Epidermal melanocyte (primary cell): Measurements from ENCODE around the gene PYGM.

Experiments
- DNase-seq: peaks from one replicate; pipeline ENCODE4 v3.0.0; 2011; ENCODE audit warnings: low spot score; ENCODE audit not compliant: insufficient read length

Gene PYGM

DNA sequence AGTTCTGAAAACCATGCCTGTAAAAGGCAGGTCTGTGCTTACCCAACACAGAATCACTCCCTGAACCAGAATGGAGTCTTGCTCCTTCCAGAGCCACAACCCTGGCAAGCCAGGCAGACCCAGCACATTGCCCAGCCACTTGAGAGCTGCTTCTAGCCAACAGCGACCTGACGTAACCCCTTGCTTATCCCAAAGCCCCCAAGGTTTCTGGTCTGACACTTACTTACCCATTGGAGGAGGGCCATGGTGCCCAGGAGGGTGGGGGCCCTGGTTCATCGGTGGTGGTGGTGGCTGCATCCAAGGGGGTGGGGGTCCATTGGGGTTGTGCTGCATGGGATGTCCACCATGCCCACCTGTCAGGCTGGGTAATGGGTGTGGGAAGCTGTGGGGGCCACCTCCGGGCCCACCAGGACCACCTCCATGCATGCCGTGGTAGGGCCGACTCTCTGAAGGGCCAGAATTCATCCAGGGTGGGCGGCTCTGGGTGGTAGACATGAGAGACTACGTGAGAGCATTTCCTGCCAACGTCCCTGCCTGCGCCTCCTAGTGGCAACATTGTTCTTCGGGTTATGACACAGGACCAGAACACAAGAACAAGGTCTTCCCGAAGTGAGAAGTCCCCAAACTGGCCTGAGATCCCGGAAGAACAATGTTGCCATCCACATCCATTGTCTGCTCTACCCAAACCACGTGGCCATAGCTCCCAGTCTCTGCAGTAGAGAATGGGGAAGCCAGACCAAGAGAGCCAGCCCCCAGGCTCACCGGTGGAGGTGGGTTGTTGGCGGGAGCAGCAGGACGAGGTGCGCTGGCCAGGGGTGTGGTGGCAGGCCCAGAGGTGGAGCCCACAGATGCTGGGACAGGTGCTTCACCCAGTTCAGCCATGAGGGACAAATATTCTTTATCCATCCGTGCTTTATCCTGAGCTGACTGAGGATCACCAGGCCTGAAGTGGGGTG, 7.8 kb upstream of the PYGM start:
- no peak for DNase-seq

DNA sequence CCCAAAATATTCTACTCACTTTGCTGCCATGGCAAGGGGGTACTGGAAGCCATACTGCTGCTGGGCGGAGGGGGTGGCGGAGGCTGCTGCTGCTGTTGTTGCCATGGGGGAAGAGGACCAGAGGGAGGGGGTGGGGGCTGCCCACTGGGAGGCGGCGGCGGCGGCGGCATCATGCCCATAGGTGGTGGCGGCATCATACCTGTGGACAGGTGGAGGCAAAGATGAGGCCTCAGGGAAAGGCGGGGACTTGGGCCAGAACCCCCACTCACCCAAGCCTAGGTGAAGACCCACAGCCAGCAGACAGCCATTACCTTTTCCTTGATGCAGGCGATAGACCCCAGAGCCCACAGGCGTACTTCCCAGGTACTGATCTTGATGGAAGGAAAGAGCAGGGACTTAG, 7.1 kb upstream of the PYGM start:
- no peak for DNase-seq

DNA sequence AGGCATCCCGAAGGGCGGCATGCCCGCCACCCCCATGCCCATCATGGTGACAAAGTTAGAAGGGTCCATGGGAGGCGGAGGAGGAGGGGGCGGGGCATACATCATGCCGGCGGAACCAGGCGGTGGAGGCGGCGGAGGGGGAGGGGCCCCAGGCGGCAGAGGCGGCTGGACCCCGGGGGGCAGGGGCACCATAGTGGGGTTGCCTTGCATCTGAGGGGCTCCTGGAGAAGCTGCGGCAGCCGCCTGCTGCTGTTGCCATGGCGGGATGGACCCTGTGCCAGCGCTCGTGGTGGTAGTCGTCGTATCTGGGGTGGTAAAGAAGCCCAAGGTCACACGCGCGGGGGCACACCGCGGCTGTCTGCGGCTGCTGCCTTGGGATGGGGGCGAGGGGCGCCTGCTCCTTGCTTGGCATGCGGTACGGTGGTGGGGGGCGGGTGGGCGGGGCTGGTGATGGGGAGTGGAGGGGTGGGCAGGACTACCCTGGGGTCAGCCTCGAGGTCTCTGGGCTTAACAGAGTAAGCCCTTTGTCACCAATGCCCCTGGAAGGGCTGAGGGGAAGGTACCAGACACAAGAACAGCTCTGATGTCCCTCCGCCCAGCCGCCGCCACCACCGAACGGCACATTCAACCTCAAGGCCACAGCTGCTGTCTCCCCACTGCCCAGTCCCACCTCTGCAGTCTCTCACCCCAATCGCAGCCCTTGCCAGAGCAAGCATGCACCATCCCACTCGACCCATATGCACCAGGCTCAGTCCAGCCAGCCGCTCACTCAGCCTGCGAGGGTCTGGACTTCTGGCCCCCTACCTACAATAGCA, 6.3 kb upstream of the PYGM start:
- DNase-seq = no peak

DNA sequence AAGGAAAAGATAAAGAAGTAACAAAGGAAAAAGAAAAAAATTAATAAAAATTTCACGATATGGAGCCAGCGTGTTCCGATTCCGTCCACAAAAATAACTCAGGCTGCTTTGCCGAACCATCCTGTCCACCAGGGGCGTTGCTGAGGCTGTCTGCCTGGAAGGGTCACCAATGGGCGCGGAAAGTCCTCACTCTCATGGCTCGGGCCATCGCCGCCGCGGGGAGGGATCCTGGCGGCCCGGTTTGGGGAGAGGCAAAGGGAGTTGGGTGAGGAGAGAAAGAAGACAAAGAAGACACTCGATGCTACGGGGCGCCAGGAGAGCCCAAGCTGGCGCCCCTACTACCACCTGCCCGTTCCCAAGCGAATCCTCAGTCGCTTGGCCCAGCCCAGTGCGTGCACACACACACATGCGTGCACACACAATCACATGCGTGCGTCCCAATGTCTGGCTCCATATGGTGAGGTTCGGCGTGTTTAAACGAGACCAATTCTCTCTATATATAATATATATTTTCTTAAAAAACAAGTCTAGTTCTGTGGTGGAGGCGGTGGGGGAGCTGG, 5.6 kb upstream of the PYGM start:
- no peak for DNase-seq

DNA sequence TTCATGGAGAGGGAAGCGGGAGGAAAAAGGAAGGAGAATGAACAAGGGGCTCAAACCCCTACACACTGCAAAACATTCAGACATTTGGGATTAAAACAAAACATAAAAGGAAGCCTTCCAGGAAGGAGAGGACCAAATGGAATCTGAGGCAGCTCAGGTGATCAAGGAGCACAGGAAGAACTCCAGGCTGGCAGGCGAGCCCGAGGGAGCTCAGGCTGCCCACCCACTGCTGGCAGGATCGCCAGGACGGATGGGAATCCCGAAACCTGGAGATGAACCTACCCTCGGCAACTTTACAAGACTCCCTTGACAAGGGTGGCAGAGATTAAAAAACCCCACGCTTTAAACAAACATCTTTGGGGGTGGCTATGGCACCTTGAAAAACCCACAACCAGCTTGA, 5.0 kb upstream of the PYGM start:
- no peak for DNase-seq

DNA sequence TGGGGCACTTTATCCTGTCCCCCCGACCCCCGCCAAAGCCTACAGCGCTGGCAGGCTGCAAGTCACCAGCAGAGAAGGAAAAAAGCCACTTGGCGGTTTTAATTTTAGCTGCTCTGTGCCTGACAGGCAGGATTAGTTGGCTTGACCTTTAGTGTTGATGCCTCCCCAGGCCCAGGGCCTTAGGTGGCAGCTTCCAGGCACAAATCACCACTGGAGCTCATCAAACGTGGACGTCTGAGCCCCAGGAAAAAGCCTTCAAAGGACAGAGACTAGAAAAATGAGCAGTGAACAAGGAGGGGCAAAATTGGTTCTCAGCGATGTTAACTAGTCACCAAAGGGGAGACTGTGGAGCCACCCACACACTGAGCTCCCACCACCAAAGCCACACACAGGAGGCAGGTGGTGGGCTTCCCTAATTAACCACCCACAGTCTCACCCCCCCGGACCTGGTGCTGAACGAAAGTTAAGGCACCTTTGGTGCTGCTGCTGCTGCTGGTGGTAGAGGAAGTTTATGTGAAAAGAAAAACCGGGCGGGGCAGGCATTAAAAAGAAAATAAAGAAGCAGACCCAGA, 4.4 kb upstream of the PYGM start:
- DNase-seq = no peak

DNA sequence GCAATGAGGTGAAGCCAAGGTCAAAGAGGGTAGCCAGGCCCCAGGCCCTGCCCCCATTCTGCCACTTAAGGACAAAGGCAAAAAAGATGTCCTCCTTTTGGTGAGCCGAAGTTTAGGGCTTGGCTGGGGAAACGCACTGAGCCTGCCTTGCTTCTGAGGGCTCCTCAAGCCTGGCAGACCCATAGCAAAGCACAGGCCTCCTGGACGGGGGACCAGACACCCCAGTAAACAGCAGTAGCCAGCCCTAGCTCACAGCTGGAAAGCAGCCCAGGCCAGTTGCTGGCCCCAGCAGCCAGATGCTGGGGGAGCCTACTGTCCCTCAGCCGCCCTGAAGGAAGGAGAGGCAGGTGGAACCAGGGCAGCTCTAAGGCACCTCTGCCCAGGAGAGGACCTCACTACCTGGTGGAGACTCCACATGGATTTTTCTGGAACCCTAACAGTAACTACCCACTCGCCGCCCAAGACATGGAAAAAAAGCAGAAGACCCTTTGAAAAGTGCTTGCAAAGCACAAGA, 3.8 kb upstream of the PYGM start:
- DNase-seq = no peak

DNA sequence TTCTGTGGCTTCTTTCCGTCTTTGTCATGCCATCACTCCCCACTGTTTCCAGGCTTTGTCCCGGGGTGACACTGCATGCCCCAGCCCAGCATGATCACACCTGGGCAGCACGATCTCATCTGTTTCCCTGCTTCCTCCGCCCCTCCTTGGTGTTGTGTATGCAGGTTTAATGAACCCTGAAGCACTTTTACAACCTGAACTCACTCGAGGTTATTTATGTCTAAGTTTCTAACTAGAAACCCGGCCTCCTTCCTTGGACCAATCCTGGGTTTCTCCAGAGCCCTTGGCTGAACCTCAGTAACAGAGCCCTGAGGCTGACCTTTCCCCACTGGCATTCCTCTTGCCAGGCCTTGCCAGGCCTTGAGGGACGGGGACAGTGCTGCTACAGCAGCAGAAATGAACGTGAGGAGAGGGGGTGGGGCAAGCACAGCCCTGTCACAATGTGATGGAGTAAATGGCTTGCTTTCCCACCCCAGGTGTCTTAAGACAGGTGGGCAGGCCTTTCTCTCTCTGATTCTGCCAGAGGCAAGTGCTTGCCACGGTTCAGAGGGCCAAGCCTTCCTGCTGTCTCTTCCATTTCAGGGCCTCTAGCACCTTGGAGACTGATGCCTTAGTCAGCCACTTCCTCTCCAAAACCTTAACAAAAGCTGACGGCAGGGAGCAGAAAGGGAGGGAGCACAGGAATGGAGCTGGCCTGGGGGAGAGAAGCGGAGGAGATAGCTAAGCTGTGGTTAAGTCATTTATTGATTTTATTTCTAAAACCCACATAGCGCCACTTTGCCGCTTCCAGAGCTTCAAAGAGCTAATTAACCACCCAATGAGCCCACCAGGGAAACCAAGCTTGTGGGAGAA, 3.1 kb upstream of the PYGM start:
- DNase-seq = no peak

DNA sequence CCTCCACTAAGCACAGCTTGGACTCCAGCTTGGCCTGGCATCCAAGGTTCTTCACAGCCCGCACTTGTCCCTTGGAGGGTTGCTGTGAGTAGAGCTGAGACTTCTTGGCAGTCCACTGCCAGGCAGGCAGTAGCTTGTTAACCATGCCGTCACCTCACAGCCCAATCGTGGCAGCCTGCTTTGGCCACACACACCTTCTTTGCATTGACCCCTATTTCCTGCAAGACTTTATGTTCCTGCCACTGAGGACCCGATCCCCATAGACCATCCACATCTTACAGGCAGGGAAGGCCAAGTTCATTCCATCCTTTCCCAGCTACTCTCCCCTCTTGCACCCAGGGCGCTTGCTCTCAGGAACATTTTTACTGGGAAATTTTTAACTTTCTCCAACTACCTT, 2.5 kb upstream of the PYGM start:
- DNase-seq = no peak

DNA sequence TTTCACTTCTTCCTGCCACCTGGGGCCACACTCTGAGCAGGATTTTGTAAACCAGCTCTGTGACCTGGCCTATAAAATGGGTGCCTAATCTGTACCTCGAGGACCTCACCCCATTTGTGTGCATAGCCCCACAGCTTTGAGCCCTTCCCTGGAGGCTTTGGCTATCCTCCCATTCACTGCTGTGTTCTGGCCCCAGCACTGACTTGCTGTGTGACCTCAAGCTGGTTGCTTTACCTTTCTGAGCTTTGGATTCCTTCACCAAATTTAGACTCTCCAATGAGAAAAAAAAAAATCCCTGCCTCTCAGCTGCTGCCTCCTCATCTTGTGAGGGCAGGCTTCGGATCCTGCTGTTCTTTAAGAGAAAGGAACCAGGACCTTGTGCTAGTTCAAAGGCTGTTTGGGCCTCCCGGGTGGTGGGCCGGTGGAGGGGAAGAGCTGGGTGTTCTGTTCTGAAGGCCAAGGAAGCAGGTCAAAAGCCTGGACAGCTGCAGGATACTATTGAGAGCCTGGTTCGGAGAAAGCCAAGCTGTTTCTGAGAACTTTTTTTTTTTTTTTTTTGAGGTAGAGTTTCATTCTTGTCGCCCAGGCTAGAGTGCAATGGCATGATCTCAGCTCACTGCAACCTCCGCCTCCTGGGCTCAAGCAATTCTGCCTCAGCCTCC, 1.1 kb upstream of the PYGM start:
- DNase-seq = no peak

DNA sequence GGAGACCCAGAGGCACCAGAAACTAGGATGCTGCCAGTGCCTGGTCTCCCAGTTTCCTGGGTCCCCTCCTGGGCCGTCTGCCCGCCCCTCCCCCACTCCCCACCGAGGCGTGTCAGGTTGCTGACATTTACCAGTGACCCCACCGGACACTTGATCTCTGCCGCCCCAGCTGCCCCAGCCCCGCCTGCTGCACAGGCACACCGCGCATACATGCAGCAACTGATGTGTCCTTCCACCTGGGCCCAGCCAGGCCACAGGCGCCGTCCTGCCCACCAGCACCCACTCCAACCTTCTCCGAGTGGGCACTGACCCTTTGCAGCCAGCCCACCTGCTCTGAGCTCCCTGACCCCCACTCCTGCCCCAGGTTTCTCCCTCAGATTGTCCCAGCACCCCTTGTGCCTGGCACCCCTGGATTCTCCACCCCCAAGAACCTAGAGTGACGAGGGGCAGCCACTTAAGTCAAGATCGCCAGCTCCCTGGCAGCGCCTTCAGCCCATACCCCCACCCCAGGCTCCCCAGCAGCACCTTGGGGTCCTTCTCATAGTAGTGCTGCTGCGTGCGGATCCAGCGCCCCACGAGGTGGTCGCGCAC, 548 bp downstream of the PYGM start:
- no peak for DNase-seq

DNA sequence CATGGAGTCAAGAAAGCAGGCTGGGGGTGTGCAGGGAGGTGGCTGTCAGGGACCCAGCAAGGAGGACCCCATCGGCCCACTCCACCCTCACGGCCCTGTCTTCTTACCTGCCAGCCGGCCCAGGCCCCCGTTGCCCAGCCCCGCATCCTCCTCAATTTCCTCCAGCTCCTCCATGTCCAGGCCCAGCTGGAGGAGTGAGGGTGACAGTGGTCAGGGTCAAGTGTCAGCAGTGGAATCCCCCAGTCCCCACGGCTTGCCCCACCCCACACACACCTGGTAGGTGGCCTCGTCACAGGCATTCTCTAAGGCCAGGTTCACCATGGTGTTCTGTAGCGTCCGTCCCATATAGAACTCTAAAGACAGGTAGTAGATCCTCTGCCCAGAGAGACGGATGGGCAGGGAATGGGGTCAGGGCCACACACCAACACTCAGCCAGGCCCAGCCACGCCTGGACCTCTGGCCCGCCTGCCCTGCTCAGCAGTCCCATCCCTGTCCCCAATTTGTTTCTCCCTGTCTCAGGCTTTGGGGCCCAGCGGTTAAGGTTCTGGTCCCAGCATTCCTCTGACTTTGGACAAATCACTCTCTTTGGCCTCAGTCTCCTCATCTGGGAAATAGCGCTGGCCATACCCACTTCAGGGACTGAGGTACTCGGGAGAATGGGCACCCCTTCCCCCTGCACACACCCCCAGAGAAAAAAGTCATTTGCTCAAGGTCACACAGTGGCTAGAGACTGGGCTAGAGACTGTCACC, 1.3 kb downstream of the PYGM start:
- DNase-seq = no peak

DNA sequence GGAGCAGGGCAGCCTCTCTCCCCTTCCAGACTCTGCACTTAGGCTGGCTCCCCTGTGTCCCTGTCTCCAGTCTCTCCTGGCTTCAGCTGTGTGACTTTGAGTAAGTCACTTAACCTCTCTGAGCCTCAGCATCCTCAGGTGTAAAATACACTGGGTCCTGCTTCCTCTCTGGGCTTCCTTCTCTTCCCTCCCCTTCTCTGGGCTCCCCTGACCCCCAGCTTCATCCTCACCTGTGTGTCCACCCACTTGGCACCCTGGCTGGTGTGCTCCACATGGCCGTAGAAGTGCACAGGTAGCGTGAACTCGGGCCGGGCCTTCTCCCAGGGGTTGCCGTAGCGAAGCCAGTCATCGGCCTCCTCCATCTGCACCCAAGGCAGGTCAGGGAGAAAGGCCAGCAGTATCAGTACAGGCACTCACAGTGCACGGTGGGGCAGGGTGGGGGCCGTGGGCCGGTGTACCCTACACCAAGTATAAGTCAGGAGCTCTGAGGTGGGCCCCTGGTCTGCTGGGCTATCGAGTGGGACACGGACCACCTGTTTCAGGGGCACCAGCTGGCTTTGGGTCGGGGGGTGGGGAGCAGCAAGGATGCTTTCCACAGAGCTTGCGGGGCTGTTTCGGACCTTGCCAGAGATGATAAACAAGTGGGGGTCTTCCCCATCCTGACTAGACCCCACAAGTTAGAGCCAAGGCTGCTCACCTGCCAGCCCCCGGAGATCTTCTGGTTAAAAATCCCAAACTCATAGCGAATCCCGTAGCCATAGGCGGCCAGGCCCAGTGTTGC, 2.0 kb downstream of the PYGM start:
- DNase-seq = no peak

DNA sequence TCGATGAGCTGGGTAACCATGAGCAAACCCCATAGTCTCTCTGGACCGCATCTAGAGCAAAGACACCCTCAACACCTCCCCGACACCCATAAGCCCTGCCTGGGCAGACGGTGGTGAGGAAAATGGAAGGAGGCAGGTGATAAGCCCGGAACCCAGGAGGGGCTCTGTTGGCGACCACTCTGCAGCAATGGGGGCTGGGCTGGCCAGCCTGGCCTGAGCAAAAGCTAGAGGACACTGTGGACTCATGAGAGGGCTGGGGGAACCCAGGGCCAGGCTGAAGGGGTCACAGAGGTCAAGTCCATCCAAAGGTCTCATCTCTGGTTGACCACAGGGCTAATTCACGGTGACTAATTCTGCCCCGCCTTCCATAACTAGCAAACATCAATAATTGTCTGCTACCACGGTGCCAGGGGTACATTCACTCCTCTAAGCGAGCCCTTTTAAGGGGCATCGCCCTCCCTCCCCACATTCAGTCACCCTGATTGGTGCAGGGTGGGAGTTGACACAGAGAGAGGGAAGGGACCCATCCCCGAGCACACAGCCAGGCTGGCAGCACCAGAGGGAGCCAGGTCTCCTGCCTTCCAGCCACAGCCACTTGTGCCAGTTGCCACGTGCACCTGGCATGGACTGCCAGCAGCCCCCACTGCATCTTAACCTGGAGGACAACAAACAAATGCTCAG, 4.0 kb downstream of the PYGM start:
- no peak for DNase-seq

DNA sequence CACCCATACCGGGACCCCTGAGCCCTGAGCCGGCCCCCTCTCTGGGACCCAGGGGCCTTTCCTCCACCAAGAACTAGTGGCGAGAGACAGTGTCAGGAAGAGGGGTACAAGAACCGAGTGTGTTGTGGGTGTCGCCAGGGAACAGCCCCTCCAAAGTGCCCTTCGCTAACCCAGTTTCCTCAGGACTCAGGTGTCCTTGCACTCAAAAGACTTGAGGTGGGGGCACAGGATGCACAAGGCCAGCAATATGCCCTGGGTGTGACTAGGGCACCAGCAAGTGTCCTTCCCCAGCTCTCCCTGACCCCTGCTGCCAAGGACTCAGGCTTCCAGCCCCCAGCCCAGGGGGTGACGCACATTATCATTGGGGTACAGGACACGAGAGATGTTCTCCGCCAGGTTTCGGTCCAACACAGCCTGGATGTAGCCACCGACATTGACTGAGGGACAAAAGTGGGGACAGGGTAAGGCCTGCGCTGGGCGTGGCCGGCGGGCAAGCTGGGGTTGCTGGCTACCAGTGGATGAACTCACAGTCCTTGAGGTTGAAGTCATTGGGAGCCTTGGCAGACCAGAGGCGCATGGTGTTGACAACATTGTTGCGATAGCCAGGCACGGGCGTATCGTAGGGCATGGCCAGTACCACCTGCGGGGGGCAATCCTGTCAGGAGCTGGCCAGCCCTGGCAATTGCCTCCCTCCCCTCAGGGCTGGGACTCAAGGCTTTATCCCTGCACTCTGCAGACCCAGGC, 4.7 kb downstream of the PYGM start:
- no peak for DNase-seq

DNA sequence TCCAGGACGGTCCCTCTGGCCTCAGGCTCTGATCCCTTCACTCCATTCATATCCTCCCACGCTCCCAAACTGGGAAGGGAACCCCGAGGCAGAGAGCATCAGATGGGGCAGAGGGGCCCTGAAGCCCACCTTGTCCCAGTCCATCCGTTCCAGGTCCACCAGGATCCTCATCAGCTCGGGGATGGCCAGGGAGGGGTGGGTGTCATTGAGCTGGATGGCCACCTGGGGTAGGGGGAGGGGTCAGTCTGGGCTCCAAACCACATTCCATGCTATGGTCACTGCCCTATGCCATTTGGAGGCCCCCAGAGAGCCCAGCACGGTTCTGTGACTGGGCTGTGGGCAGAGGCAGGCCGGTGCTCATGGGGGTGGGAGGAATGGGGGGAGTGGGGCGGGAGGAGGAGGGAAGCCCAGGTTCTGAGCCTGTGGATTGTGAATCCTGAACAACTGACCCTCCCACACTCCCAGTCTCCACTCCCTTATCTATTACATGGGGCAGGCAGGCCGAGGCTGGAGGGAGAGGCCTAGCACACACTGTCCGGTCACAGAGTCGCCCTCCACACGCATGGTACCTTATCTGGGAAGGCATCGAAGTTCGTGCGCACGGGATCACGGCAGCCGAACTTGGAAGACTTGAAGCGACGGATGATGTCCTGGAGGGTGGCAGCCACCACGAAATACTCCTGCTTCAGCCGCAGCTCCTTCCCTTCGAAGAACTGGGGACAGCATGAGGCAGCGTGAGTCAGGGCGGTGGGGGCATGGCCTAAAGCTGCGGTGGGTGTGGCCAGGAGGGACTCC, 5.5 kb downstream of the PYGM start:
- DNase-seq = no peak
